ENCODE data around the gene PLS3. TPM values are rescaled to one million over a fixed set of nuclear protein-coding genes. Genes with fewer than 3 reads are reported as not detected.

Gene PLS3
- total and polyA plus RNA-seq, 12 donors = 18.7 to 132 (median 50.3) TPM

- no peak for DNase-seq
- Histone ChIP-seq H3K4me1 (replicated peaks in 1 of 2) (no peaks in the 10 kb centered on the region), H3K4me3 (no peak overlapping the region), H3K9me3 (replicated peaks in 1 of 3) (no peaks in the 10 kb centered on the region), H3K36me3 (replicated peaks in 1 of 2) (no peaks in the 10 kb centered on the region), H3K27ac (no peak overlapping the region), H3K27me3 (peaks cover 11% of the 10 kb centered on the region)
- intact Hi-C loops (cut with DNase I) = no loop called here
- TF ChIP-seq CTCF (IDR thresholded peaks at IDR 0.05) = no peak
- no peak for TF ChIP-seq POLR2A (IDR thresholded peaks at IDR 0.05)
- WGBS, 4 donors = 27 to 33% (median 31%) methylated on average over 2 of the region's 2 CpGs
Observed at GRCh38 chrX:115595049-115595448, 34.1 kb downstream of the PLS3 start.

GRCh38 chrX:115598556-115598955 is 37.6 kb downstream of the PLS3 start:
- H3K27ac ChIP-seq = no peak overlapping the region
- H3K36me3 ChIP-seq (replicated peaks in 1 of 2) = no peaks in the 10 kb centered on the region
- no peak for DNase-seq
- no peaks in the 10 kb centered on the region for H3K4me1 ChIP-seq (replicated peaks in 1 of 2)
- no peaks in the 10 kb centered on the region for H3K9me3 ChIP-seq (replicated peaks in 1 of 3)
- no peak overlapping the region for H3K4me3 ChIP-seq
- intact Hi-C loops (cut with DNase I) = no loop called here
- TF ChIP-seq POLR2A (IDR thresholded peaks at IDR 0.05) (no peak), CTCF (IDR thresholded peaks at IDR 0.05) (no peak)
- H3K27me3 ChIP-seq = peaks cover 11% of the 10 kb centered on the region
- WGBS, 4 donors = 75 to 88% (median 76%) methylated on average over 1 of the region's 1 CpG

GRCh38 chrX:115602308-115602707 is 41.3 kb downstream of the PLS3 start:
- TF ChIP-seq CTCF (IDR thresholded peaks at IDR 0.05) (no peak), POLR2A (IDR thresholded peaks at IDR 0.05) (no peak)
- Histone ChIP-seq H3K4me1 (replicated peaks in 1 of 2) (no peaks in the 10 kb centered on the region), H3K9me3 (replicated peaks in 1 of 3) (no peaks in the 10 kb centered on the region), H3K4me3 (no peak overlapping the region), H3K27ac (no peak overlapping the region), H3K36me3 (replicated peaks in 1 of 2) (no peaks in the 10 kb centered on the region), H3K27me3 (peaks cover 4% of the 10 kb centered on the region)
- DNase-seq = no peak
- intact Hi-C loops (cut with DNase I) = no loop called here

GRCh38 chrX:115602729-115603389 is 41.9 kb downstream of the PLS3 start:
- Histone ChIP-seq H3K4me1 (replicated peaks in 1 of 2) (no peaks in the 10 kb centered on the region), H3K4me3 (no peak overlapping the region), H3K27me3 (peaks cover 4% of the 10 kb centered on the region), H3K36me3 (replicated peaks in 1 of 2) (no peaks in the 10 kb centered on the region), H3K9me3 (replicated peaks in 1 of 3) (no peaks in the 10 kb centered on the region), H3K27ac (no peak overlapping the region)
- WGBS, 4 donors = 49 to 89% (median 60%) methylated on average over 3 to 4 of the region's 4 CpGs
- DNase-seq = no peak
- intact Hi-C loops (cut with DNase I) = no loop called here
- TF ChIP-seq CTCF (IDR thresholded peaks at IDR 0.05) = no peak
